Measurements from ENCODE around the gene PTPRM. TPM values are rescaled to one million over a fixed set of nuclear protein-coding genes. Genes with fewer than 3 reads are reported as not detected.

The PTPRM gene
- total RNA-seq, 1 donor from 2014 or later = 40.1 TPM

GRCh38 chr18:7626922-7627440 lies 59.9 kb downstream of the PTPRM start:
- DNase-seq (ENCODE audit: low read depth in 2 of 2) = peak; percentile 68 to 84

- no peak for DNase-seq (ENCODE audit: low read depth in 2 of 2)
Observed at GRCh38 chr18:7629416-7629815, 62.3 kb downstream of the PTPRM start.

GRCh38 chr18:7630731-7631442 lies 63.8 kb downstream of the PTPRM start:
- DNase-seq (ENCODE audit: low read depth in 2 of 2) = no peak

GRCh38 chr18:7632152-7633098 lies 65.3 kb downstream of the PTPRM start:
- DNase-seq (ENCODE audit: low read depth in 2 of 2) = no peak

GRCh38 chr18:7633171-7633570 lies 66.1 kb downstream of the PTPRM start:
- no peak for DNase-seq (ENCODE audit: low read depth in 2 of 2)

- DNase-seq (ENCODE audit: low read depth in 2 of 2) = no peak
Observed at GRCh38 chr18:7635948-7636347, 68.8 kb downstream of the PTPRM start.

- no peak for DNase-seq (ENCODE audit: low read depth in 2 of 2)
Observed at GRCh38 chr18:7637269-7637668, 70.2 kb downstream of the PTPRM start.

GRCh38 chr18:7638321-7638720 lies 71.2 kb downstream of the PTPRM start:
- DNase-seq (ENCODE audit: low read depth in 2 of 2) = no peak

GRCh38 chr18:7641813-7642212 lies 74.7 kb downstream of the PTPRM start:
- DNase-seq (ENCODE audit: low read depth in 2 of 2) = no peak

- peak in 1 of 2 donors; percentile 50 for DNase-seq (ENCODE audit: low read depth in 2 of 2)
Observed at GRCh38 chr18:7642331-7642890, 75.3 kb downstream of the PTPRM start.

GRCh38 chr18:7645756-7646155 lies 78.6 kb downstream of the PTPRM start:
- DNase-seq (ENCODE audit: low read depth in 2 of 2) = peak in 1 of 2 donors; percentile 35

GRCh38 chr18:7646174-7646886 lies 79.2 kb downstream of the PTPRM start:
- no peak for DNase-seq (ENCODE audit: low read depth in 2 of 2)

- DNase-seq (ENCODE audit: low read depth in 2 of 2) = no peak
Observed at GRCh38 chr18:7647500-7647899, 80.4 kb downstream of the PTPRM start.

GRCh38 chr18:7657050-7657449 lies 89.9 kb downstream of the PTPRM start:
- no peak for DNase-seq (ENCODE audit: low read depth in 2 of 2)

GRCh38 chr18:7657937-7658336 lies 90.8 kb downstream of the PTPRM start:
- no peak for DNase-seq (ENCODE audit: low read depth in 2 of 2)

- no peak for DNase-seq (ENCODE audit: low read depth in 2 of 2)
Observed at GRCh38 chr18:7658701-7659100, 91.6 kb downstream of the PTPRM start.

- no peak for DNase-seq (ENCODE audit: low read depth in 2 of 2)
Observed at GRCh38 chr18:7661207-7661606, 94.1 kb downstream of the PTPRM start.

GRCh38 chr18:7662866-7663265 lies 95.8 kb downstream of the PTPRM start:
- no peak for DNase-seq (ENCODE audit: low read depth in 2 of 2)

GRCh38 chr18:7663366-7664312 lies 96.5 kb downstream of the PTPRM start:
- DNase-seq (ENCODE audit: low read depth in 2 of 2) = no peak

- no peak for DNase-seq (ENCODE audit: low read depth in 2 of 2)
Observed at GRCh38 chr18:7666195-7666776, 99.2 kb downstream of the PTPRM start.

Data from lung microvascular endothelial cell (primary cell).